Loucy (cell line): Measurements from ENCODE around the gene BTBD16.

Experiments used
- EZH2phosphoT487 ChIP-seq: fragments of 200-600 bp; IDR thresholded peaks from 2 replicates; pipeline ENCODE4 v1.6.1; 2018; ENCODE audit warnings: antibody characterized with exemption, mild to moderate bottlenecking, moderate library complexity, borderline replicate concordance
- TF ChIP-seq, protein P1 (sequence below): fragments of 200-600 bp; sonication (generic); conservative IDR thresholded peaks from 2 replicates; pipeline ENCODE4 v1.5.1; 2014; ENCODE audit warnings: mild to moderate bottlenecking, antibody characterized with exemption, low read length

GRCh38 chr10:122254831-122255230 lies 16.3 kb upstream of the BTBD16 start:
- TF ChIP-seq, protein P1, sequence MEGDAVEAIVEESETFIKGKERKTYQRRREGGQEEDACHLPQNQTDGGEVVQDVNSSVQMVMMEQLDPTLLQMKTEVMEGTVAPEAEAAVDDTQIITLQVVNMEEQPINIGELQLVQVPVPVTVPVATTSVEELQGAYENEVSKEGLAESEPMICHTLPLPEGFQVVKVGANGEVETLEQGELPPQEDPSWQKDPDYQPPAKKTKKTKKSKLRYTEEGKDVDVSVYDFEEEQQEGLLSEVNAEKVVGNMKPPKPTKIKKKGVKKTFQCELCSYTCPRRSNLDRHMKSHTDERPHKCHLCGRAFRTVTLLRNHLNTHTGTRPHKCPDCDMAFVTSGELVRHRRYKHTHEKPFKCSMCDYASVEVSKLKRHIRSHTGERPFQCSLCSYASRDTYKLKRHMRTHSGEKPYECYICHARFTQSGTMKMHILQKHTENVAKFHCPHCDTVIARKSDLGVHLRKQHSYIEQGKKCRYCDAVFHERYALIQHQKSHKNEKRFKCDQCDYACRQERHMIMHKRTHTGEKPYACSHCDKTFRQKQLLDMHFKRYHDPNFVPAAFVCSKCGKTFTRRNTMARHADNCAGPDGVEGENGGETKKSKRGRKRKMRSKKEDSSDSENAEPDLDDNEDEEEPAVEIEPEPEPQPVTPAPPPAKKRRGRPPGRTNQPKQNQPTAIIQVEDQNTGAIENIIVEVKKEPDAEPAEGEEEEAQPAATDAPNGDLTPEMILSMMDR: no peak
- TF ChIP-seq EZH2phosphoT487: no peak
